A549 (cell line): ENCODE results near the gene TMEM167B.

Experiments used
- CTCF ChIP-seq: fragments of >200 bp; sonication (Bioruptor Twin); formaldehyde crosslinking; IDR thresholded peaks from 3 replicates; pipeline ENCODE4 v1.5.1; 2016
- E2F6 ChIP-seq: IDR thresholded peaks from 2 replicates; pipeline ENCODE4 v1.6.1; 2012; ENCODE audit warnings: low read depth, borderline replicate concordance
- EHMT2 ChIP-seq: fragments of 200-600 bp; sonication (generic); IDR thresholded peaks from 2 replicates; pipeline ENCODE4 v1.6.1; 2016; ENCODE audit warnings: antibody characterized with exemption, low read depth, mild to moderate bottlenecking, moderate library complexity
- EP300 ChIP-seq, 2 experiments: fragments of >200 bp; sonication (Bioruptor Twin); formaldehyde crosslinking; IDR thresholded peaks; 2 replicates in 1 of 2; 3 replicates in 1 of 2; pipeline ENCODE4 v1.6.1; 2016 to 2017
- HOXA7 ChIP-seq: fragments of 250-450 bp; sonication (Bioruptor Pico); IDR thresholded peaks from 2 replicates; pipeline ENCODE4 v1.5.0; 2020; ENCODE audit warnings: mild to moderate bottlenecking, moderate library complexity
- JUN ChIP-seq, 2 experiments: fragments of >200 bp; sonication (Bioruptor Twin); formaldehyde crosslinking; IDR thresholded peaks; 2 replicates in 1 of 2; 3 replicates in 1 of 2; pipeline ENCODE4 v1.6.1; 2016 to 2017
- JUNB ChIP-seq: fragments of >200 bp; sonication (Bioruptor Twin); formaldehyde crosslinking; IDR thresholded peaks from 2 replicates; pipeline ENCODE4 v1.6.1; 2016
- MAX ChIP-seq: IDR thresholded peaks from 2 replicates; pipeline ENCODE4 v1.6.1; 2012
- POLR2A ChIP-seq: IDR thresholded peaks from 2 replicates; pipeline ENCODE4 v1.6.1; 2012; ENCODE audit warnings: mild to moderate bottlenecking, low read length

GRCh38 chr1:109083501-109083900 is 7.1 kb upstream of the TMEM167B start:
- TF ChIP-seq CTCF (no peak), HOXA7 (CRISPR knock-in tag) (no peak), JUN (IDR thresholded peaks at IDR 0.05) (no peak), E2F6 (no peak), MAX (no peak), EP300 (IDR thresholded peaks at IDR 0.05) (no peak), POLR2A (no peak), JUNB (no peak), EHMT2 (no peak)
